ENCODE results near the gene TCF7.
"Not testable (repeated sequence)": the region's sequence is repeated elsewhere in the genome, so short reads cannot be mapped to it uniquely, and the experiment has no call there.

Gene TCF7

DNA sequence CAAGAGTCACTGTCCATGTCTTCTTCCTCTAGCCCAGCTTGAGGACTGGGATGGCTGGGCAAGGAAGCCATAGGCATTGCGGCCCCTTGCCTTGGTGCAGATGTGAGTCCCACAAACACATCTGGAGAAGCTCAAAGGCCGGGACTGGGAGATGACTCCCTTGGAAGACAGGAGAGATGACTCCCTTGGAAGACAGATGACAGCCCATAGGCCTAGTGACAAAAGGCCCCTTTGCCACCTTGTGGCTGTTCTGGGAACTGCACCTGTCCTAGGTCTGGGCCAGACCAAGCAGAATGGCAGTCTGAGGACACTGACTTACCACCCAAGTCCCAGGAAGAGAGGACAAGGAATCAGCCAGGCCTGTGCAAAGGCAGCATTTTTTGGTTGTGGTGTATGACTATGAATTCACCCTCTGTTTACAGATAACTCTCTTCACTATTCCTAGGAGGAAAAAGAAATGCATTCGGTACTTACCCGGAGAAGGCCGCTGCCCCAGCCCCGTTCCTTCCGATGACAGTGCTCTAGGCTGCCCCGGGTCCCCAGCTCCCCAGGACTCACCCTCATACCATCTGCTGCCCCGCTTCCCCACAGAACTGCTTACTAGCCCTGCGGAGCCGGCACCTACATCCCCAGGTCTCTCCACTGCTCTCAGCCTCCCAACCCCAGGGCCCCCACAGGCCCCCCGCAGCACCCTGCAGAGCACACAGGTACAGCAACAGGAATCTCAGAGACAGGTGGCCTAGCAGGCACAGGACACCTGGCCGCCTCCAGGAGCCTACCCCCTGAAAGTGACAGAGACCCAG lies 31.5 kb downstream of the TCF7 start:
- DNase-seq: peak; percentile 89

GRCh38 chr5:134146651-134147518 lies 32.4 kb downstream of the TCF7 start:
- no peak for DNase-seq

GRCh38 chr5:134148316-134148715 lies 33.8 kb downstream of the TCF7 start:
- DNase-seq: no peak

GRCh38 chr5:134148986-134149539 lies 34.6 kb downstream of the TCF7 start:
- no peak for DNase-seq

GRCh38 chr5:134149571-134150303 lies 35.3 kb downstream of the TCF7 start:
- DNase-seq: no peak

- DNase-seq: no peak
Measured at GRCh38 chr5:134151723-134152122, 37.2 kb downstream of the TCF7 start.

- DNase-seq: not testable (repeated sequence)
Measured at GRCh38 chr5:134152173-134152832, 37.8 kb downstream of the TCF7 start.

GRCh38 chr5:134153241-134153640 lies 38.8 kb downstream of the TCF7 start:
- no peak for DNase-seq

DNA sequence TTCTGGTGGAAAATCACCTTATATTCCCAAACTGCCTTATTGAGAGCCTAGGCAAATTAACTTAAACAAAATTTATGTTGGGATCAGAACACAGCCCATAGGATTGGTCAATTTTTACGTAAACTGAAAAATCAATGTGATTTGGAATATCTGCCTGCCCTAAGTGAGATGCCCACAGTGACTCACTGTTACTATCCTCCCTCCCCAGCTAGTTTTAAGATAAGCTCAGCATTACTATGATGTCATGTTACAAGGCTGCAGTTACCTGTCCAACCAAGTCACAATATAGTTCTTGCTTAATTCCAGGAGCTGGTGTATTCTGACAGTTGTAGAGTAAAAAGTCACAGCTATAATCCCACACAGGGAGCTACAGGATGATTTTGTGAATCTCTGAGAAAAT lies 39.2 kb downstream of the TCF7 start:
- DNase-seq: no peak

- DNase-seq: no peak
Measured at GRCh38 chr5:134161513-134162395, 47.3 kb downstream of the TCF7 start.

- DNase-seq: no peak
Measured at GRCh38 chr5:134162592-134162991, 48.1 kb downstream of the TCF7 start.

- no peak for DNase-seq
Measured at GRCh38 chr5:134171972-134172371, 57.5 kb downstream of the TCF7 start.

DNA sequence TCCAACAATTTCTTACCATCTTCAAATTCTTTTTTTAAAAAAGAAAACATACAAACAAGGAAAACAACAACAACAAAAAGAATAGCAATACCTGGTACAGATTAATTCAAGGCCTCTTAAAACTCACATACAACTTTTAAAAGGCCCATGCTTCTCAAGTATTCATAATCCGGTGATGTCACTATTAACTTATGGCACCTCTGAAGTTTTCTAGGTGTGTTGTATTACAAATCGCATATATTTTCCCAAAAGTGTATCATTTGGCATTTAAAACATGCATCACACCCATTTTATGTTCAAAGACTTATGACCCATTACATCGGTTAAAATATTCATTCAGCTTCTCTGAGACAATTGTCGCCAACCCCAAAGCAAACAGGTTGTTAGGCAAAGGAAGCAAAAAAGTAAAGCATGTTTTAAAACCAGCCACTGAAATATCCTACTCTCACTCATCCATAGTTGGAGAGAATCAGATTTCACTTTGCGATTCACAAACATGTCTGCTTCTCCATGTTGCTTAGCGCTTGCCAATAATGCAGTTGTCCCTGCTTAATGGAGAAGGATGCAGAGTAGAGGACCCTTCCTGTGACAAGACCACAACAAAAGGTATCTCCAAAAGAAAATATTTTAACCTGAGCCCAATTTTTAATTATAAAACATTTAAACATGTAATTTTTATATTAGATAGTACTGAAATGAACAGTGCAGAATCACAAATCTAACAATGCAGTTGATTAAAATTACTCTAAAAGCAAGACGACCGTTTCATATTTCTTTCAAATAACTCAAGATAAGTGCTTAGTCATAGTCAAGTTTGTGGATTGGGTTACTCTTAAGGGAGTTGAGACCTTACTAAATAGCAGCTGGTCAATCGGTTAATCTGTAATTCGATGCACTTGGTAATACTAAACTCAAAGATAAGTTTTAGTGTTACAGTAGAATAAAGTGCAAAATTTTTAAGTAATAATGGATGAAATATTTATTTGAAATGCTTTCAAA lies 60.7 kb downstream of the TCF7 start:
- no peak for DNase-seq

DNA sequence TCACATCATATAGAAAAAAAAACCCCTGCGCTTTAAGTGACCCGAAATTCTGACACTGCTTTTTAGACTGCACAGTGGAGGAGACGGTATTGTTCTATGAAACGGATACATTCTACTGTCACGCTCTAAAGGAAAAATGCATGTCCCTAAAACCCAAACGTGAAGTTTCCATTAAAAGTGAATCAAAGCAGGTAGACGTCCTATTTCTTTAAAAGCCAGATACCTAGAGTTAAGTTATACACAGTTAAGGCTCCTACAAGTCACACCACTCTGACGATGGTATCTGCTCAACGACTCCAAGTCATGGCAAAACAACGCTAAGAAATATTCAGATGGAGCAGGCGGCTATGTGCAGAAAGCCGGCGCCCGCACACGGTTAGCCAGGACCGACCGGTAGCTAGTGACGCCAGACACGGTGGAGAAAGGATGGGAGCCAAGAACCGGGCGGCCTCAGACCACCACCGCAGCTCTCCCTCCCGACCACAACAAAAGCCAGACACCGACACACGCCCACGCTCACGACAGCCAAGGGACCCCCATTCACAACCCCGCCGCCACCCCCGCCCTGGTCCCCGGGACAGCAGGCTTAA lies 61.5 kb downstream of the TCF7 start:
- no peak for DNase-seq

- DNase-seq: peak; percentile 94
Measured at GRCh38 chr5:134176511-134177368, 62.3 kb downstream of the TCF7 start, which contains the start of gene SKP1. SKP1 (minus strand) TSS chr5:134176950; CDS start chr5:134174022, 2,928 bp downstream.

GRCh38 chr5:134177369-134178095 lies 63.1 kb downstream of the TCF7 start:
- no peak for DNase-seq

DNA sequence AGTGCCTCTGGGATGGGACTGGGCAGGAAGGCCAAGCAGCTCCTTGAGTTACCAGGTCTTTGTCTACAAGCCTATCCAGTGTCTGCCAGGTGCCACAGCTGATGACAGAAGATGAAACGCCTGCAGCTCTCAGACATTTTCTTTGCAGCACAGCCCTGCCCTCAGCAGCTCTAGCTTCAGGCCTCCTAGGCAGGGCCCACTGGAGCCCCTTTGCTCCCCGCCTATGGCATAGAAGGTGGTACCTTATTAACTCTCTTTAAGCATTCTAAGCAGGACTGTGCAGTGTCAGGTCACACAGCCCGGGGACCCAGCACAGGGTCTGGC lies 63.6 kb downstream of the TCF7 start:
- DNase-seq: no peak

GRCh38 chr5:134183481-134183880 lies 69.0 kb downstream of the TCF7 start:
- DNase-seq: no peak
